ENCODE data around the gene POPDC3. TPM values are rescaled to one million over a fixed set of nuclear protein-coding genes. Genes with fewer than 3 reads are reported as not detected.

POPDC3 gene
- total and polyA plus RNA-seq, 8 donors, result 2.9 to 19.7 (median 6.7) TPM; not detected in 3

GRCh38 chr6:105194106-105194505, 14.3 kb upstream of the POPDC3 start:
- DNase-seq, result no peak
- H3K4me1 ChIP-seq, result no peaks in the 10 kb centered on the region
- H3K27me3 ChIP-seq, result no peaks in the 10 kb centered on the region
- H3K36me3 ChIP-seq, result no peaks in the 10 kb centered on the region
- intact Hi-C loops (cut with DNase I; ENCODE audit: low total_unique reads), result no loop called here
- H3K4me3 ChIP-seq, result no peak overlapping the region
- H3K9me3 ChIP-seq, result peaks cover 0 to 6% (median 0%) of the 10 kb centered on the region in 4 donors
- H3K27ac ChIP-seq, result no peak overlapping the region
- TF ChIP-seq POLR2AphosphoS5 (IDR thresholded peaks at IDR 0.05) (no peak), EP300 (IDR thresholded peaks at IDR 0.05) (no peak), CTCF (IDR thresholded peaks at IDR 0.05) (no peak)
- WGBS, 5 donors, result 70 to 92% (median 88%) methylated on average over 1 of the region's 1 CpG

GRCh38 chr6:105193647-105194046, 13.8 kb upstream of the POPDC3 start:
- DNase-seq, result no peak
- intact Hi-C loops (cut with DNase I; ENCODE audit: low total_unique reads), result no loop called here
- no peaks in the 10 kb centered on the region for H3K36me3 ChIP-seq
- H3K9me3 ChIP-seq, result peaks cover 0 to 6% (median 0%) of the 10 kb centered on the region in 4 donors
- H3K27me3 ChIP-seq, result no peaks in the 10 kb centered on the region
- no peaks in the 10 kb centered on the region for H3K4me1 ChIP-seq
- no peak overlapping the region for H3K4me3 ChIP-seq
- no peak for TF ChIP-seq CTCF (IDR thresholded peaks at IDR 0.05)
- TF ChIP-seq POLR2A (IDR thresholded peaks at IDR 0.05), result no peak
- no peak for TF ChIP-seq POLR2AphosphoS5 (IDR thresholded peaks at IDR 0.05)
- no peak for TF ChIP-seq EP300 (IDR thresholded peaks at IDR 0.05)
- 63 to 80% (median 75%) methylated on average over 1 of the region's 1 CpG for WGBS, 5 donors
- H3K27ac ChIP-seq, result no peak overlapping the region

GRCh38 chr6:105192707-105193465, 13.1 kb upstream of the POPDC3 start:
- WGBS, 5 donors, result 68 to 75% (median 74%) methylated on average over 7 of the region's 7 CpGs
- Histone ChIP-seq H3K27ac (no peak overlapping the region), H3K4me1 (no peaks in the 10 kb centered on the region), H3K9me3 (peaks cover 0 to 6% (median 0%) of the 10 kb centered on the region in 4 donors), H3K27me3 (no peaks in the 10 kb centered on the region), H3K36me3 (no peaks in the 10 kb centered on the region), H3K4me3 (no peak overlapping the region)
- TF ChIP-seq POLR2A (IDR thresholded peaks at IDR 0.05), result no peak
- TF ChIP-seq EP300 (IDR thresholded peaks at IDR 0.05), result no peak
- TF ChIP-seq CTCF (IDR thresholded peaks at IDR 0.05), result no peak
- TF ChIP-seq POLR2AphosphoS5 (IDR thresholded peaks at IDR 0.05), result no peak
- intact Hi-C loops (cut with DNase I; ENCODE audit: low total_unique reads), result no loop called here
- DNase-seq, result no peak

- Histone ChIP-seq H3K27me3 (no peaks in the 10 kb centered on the region), H3K4me3 (no peak overlapping the region), H3K9me3 (no peaks in the 10 kb centered on the region), H3K27ac (no peak overlapping the region), H3K4me1 (no peaks in the 10 kb centered on the region), H3K36me3 (no peaks in the 10 kb centered on the region)
- TF ChIP-seq POLR2AphosphoS5 (IDR thresholded peaks at IDR 0.05) (no peak), POLR2A (IDR thresholded peaks at IDR 0.05) (no peak), EP300 (IDR thresholded peaks at IDR 0.05) (no peak), CTCF (IDR thresholded peaks at IDR 0.05) (no peak)
- intact Hi-C loops (cut with DNase I; ENCODE audit: low total_unique reads), result no loop called here
- 86 to 96% (median 94%) methylated on average over 1 of the region's 1 CpG for WGBS, 5 donors
- no peak for DNase-seq
These were observed 11.5 kb upstream of the POPDC3 start for GRCh38 chr6:105191351-105191750.

Measured in stomach (tissue), 9 donors.